IPS-15b (cell line): ENCODE measurements around the gene TEKT5.
A peak's percentile ranks its signal among the peaks of the same experiment; 100 is the strongest.
"Not testable (repeated sequence)": the region's sequence is repeated elsewhere in the genome, so short reads cannot be mapped to it uniquely, and the experiment has no call there.

Source experiments
- H3K27me3 ChIP-seq: one replicate; pipeline ENCODE4 v1.6.1; 2013; ENCODE audit warnings: low read length; ENCODE audit not compliant: control insufficient read depth, insufficient read depth
- H3K36me3 ChIP-seq: one replicate; pipeline ENCODE4 v1.6.1; 2013; ENCODE audit warnings: low read length; ENCODE audit not compliant: control insufficient read depth, insufficient read depth
- H3K4me1 ChIP-seq: one replicate; pipeline ENCODE4 v1.6.1; 2013; ENCODE audit warnings: mild to moderate bottlenecking, low read length; ENCODE audit not compliant: control insufficient read depth, insufficient read depth
- H3K4me3 ChIP-seq: one replicate; pipeline ENCODE4 v1.5.1; 2013; ENCODE audit warnings: low read depth, low read length
- H3K9ac ChIP-seq: one replicate; pipeline ENCODE4 v1.6.1; 2013; ENCODE audit warnings: low read depth, mild to moderate bottlenecking, low read length
- H3K9me3 ChIP-seq: one replicate; pipeline ENCODE4 v1.6.1; 2013; ENCODE audit warnings: mild to moderate bottlenecking, low read length; ENCODE audit not compliant: control insufficient read depth, insufficient read depth

TEKT5 gene

GRCh38 chr16:10641953-10642949 is 52.5 kb downstream of the TEKT5 start:
- no peak overlapping the region for H3K9ac ChIP-seq
- H3K4me3 ChIP-seq, result peak overlapping the region; percentile 16

GRCh38 chr16:10641555-10641952 is 53.2 kb downstream of the TEKT5 start:
- H3K9me3 ChIP-seq, result no peaks in the 10 kb centered on the region
- H3K4me3 ChIP-seq, result no peak overlapping the region
- peaks cover 8% of the 10 kb centered on the region for H3K27me3 ChIP-seq
- H3K4me1 ChIP-seq, result peaks cover 16% of the 10 kb centered on the region
- no peaks in the 10 kb centered on the region for H3K36me3 ChIP-seq
- H3K9ac ChIP-seq, result no peak overlapping the region

More at GRCh38 chr16:10641953-10642949, 52.5 kb downstream of the TEKT5 start:
- Histone ChIP-seq H3K4me1 (peaks cover 16% of the 10 kb centered on the region), H3K9me3 (no peaks in the 10 kb centered on the region), H3K36me3 (no peaks in the 10 kb centered on the region), H3K27me3 (peaks cover 8% of the 10 kb centered on the region)

DNA sequence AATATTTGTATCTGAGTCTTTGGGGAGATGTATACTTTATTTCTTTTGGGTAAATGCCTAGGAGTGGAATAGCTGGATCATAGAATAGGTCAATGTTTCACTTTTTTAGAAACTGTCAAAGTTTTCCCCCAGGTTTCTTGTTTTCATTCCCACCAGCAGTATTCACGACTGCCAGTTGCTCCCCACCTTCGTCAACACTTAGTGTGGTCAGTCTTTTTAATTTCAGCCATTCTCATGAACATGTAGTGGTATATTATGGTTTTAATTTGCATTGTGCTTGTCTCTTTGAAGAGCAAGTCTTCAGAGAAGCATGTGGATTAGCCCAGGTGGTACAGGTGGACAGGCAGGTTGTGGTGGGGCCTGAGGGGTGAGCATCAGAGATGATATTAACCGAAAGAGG is 53.8 kb downstream of the TEKT5 start:
- Histone ChIP-seq H3K27me3 (peaks cover 8% of the 10 kb centered on the region), H3K4me1 (peaks cover 16% of the 10 kb centered on the region), H3K4me3 (no peak overlapping the region), H3K36me3 (no peaks in the 10 kb centered on the region), H3K9ac (no peak overlapping the region), H3K9me3 (no peaks in the 10 kb centered on the region)

GRCh38 chr16:10638101-10638500 is 56.6 kb downstream of the TEKT5 start:
- H3K4me1 ChIP-seq, result peaks cover 14% of the 10 kb centered on the region
- H3K27me3 ChIP-seq, result peaks cover 8% of the 10 kb centered on the region
- no peak overlapping the region for H3K9ac ChIP-seq
- no peak overlapping the region for H3K4me3 ChIP-seq
- no peaks in the 10 kb centered on the region for H3K36me3 ChIP-seq
- H3K9me3 ChIP-seq, result no peaks in the 10 kb centered on the region

- H3K9me3 ChIP-seq, result no peaks in the 10 kb centered on the region
- no peaks in the 10 kb centered on the region for H3K36me3 ChIP-seq
- no peak overlapping the region for H3K4me3 ChIP-seq
- no peak overlapping the region for H3K9ac ChIP-seq
- H3K27me3 ChIP-seq, result peaks cover 8% of the 10 kb centered on the region
- peaks cover 10% of the 10 kb centered on the region for H3K4me1 ChIP-seq
These were observed 57.2 kb downstream of the TEKT5 start for GRCh38 chr16:10637337-10638037.

DNA sequence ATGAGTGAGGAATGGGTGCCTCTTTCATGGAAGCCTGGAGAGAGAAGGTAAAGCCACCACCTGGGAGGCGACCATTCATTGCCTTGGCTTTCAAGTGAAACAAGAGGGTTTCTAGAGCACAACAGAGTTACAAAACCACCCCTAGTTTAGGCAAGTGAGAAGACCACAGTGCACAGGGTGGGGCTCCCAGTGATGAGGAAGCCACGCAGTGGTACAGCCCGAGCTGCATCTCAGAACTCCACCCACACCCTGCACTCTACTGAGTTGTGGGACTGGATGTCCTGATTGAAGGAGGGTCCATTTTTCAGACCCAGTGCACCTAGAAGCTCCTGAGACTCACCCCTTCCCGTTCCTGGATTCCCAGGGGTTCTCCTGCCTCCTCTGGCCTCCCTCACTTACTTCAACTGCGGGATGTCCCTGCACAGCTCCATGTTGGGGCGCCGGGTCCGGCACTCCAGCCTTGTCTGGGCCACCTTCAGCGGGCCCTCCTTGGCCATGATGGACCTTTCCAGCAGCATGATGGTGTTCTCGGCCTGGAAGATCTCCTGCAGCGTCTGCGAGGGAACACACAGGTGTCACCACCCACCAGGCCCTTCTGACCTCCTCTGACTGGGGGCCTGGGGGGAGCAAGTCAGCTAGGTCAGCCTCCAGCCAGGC is 59.2 kb downstream of the TEKT5 start:
- peaks cover 5% of the 10 kb centered on the region for H3K27me3 ChIP-seq
- H3K4me1 ChIP-seq, result no peaks in the 10 kb centered on the region
- no peak overlapping the region for H3K4me3 ChIP-seq
- H3K36me3 ChIP-seq, result no peaks in the 10 kb centered on the region
- H3K9me3 ChIP-seq, result no peaks in the 10 kb centered on the region
- no peak overlapping the region for H3K9ac ChIP-seq

DNA sequence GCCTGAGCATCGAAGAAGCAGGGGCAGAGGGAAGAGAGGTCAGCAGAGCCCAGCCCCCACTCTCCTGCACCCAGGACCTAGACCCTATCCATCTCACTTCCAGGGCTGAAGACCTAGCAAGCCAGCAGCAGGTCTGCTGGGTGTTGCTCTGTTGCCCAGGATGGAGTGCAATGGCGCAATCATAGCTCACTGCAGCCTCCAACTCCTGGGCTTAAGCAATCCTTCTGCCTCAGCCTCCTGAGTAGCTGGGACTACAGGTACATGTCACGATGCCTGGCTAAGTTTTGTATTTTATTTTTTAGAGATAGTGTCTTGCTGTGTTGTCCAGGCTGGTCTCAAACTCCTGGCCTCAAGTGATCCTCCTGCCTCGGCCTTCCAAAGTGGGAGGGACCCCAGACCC is 61.3 kb downstream of the TEKT5 start:
- H3K4me1 ChIP-seq, H3K9me3 ChIP-seq, H3K27me3 ChIP-seq, H3K9ac ChIP-seq, H3K4me3 ChIP-seq, H3K36me3 ChIP-seq: not testable (repeated sequence)

GRCh38 chr16:10631886-10632285 is 62.8 kb downstream of the TEKT5 start:
- Histone ChIP-seq H3K4me1 (no peaks in the 10 kb centered on the region), H3K9ac (no peak overlapping the region), H3K4me3 (no peak overlapping the region), H3K9me3 (no peaks in the 10 kb centered on the region), H3K27me3 (no peaks in the 10 kb centered on the region), H3K36me3 (no peaks in the 10 kb centered on the region)

- no peaks in the 10 kb centered on the region for H3K36me3 ChIP-seq
- no peaks in the 10 kb centered on the region for H3K4me1 ChIP-seq
- H3K4me3 ChIP-seq, result no peak overlapping the region
- no peaks in the 10 kb centered on the region for H3K27me3 ChIP-seq
- no peak overlapping the region for H3K9ac ChIP-seq
- H3K9me3 ChIP-seq, result no peaks in the 10 kb centered on the region
These were observed 65.2 kb downstream of the TEKT5 start for GRCh38 chr16:10629592-10629963.

GRCh38 chr16:10625595-10626357 is 69.0 kb downstream of the TEKT5 start:
- Histone ChIP-seq H3K9ac (no peak overlapping the region), H3K9me3 (no peaks in the 10 kb centered on the region), H3K27me3 (no peaks in the 10 kb centered on the region), H3K36me3 (no peaks in the 10 kb centered on the region), H3K4me1 (peaks cover 4% of the 10 kb centered on the region), H3K4me3 (no peak overlapping the region)

- no peak overlapping the region for H3K9ac ChIP-seq
- H3K36me3 ChIP-seq, result no peaks in the 10 kb centered on the region
- H3K9me3 ChIP-seq, result no peaks in the 10 kb centered on the region
- peaks cover 7% of the 10 kb centered on the region for H3K4me1 ChIP-seq
- peaks cover 3% of the 10 kb centered on the region for H3K27me3 ChIP-seq
- no peak overlapping the region for H3K4me3 ChIP-seq
These were observed 70.2 kb downstream of the TEKT5 start for GRCh38 chr16:10624527-10624926.
